GM19372 (cell line): ENCODE data around the gene MAFB.
A peak's percentile ranks its signal among the peaks of the same experiment; 100 is the strongest.

Experiments
- ATAC-seq: cut with Tn5 transposase; IDR thresholded peaks from one replicate; pipeline ENCODE4 v1.9.1; 2021; ENCODE audit warnings: mild to moderate bottlenecking, low read depth, moderate library complexity; ENCODE audit not compliant: unreplicated experiment

Gene MAFB

GRCh38 chr20:40704828-40705227, 15.8 kb upstream of the MAFB start:
- no peak for ATAC-seq

GRCh38 chr20:40703975-40704530, 15.0 kb upstream of the MAFB start:
- no peak for ATAC-seq

GRCh38 chr20:40702504-40702903, 13.5 kb upstream of the MAFB start:
- no peak for ATAC-seq

- ATAC-seq: no peak
Observed at GRCh38 chr20:40698744-40699143, 9.7 kb upstream of the MAFB start.

GRCh38 chr20:40698281-40698680, 9.2 kb upstream of the MAFB start:
- ATAC-seq: no peak

- no peak for ATAC-seq
Observed at GRCh38 chr20:40697541-40697940, 8.5 kb upstream of the MAFB start.

- no peak for ATAC-seq
Observed at GRCh38 chr20:40695214-40695613, 6.2 kb upstream of the MAFB start.

GRCh38 chr20:40694246-40694645, 5.2 kb upstream of the MAFB start:
- ATAC-seq: no peak

- ATAC-seq: no peak
Observed at GRCh38 chr20:40692240-40693011, 3.4 kb upstream of the MAFB start.

- ATAC-seq: no peak
Observed at GRCh38 chr20:40691566-40692239, 2.7 kb upstream of the MAFB start.

- ATAC-seq: no peak
Observed at GRCh38 chr20:40690836-40691565, 2.0 kb upstream of the MAFB start.

- peak; percentile 53 for ATAC-seq
Observed at GRCh38 chr20:40689943-40690835, 1.2 kb upstream of the MAFB start.

- peak; percentile 1 for ATAC-seq
Observed at GRCh38 chr20:40688129-40689099, 622 bp downstream of the MAFB start.

- no peak for ATAC-seq
Observed at GRCh38 chr20:40687384-40688128, 1.5 kb downstream of the MAFB start.

GRCh38 chr20:40686893-40687292, 2.1 kb downstream of the MAFB start:
- no peak for ATAC-seq

GRCh38 chr20:40686434-40686882, 2.6 kb downstream of the MAFB start:
- no peak for ATAC-seq

GRCh38 chr20:40685349-40685748, 3.7 kb downstream of the MAFB start:
- no peak for ATAC-seq

GRCh38 chr20:40683894-40684268, 5.2 kb downstream of the MAFB start:
- ATAC-seq: no peak
